HG03025 (cell line): ENCODE data around the gene CBX8.
A peak's percentile ranks its signal among the peaks of the same experiment; 100 is the strongest.

ENCODE experiments used
- ATAC-seq: cut with Tn5 transposase; IDR thresholded peaks from one replicate; pipeline ENCODE4 v1.9.1; 2021; ENCODE audit warnings: mild to moderate bottlenecking, moderate library complexity; ENCODE audit not compliant: unreplicated experiment, low FRiP score

CBX8 gene

GRCh38 chr17:79821331-79822095, 24.6 kb upstream of the CBX8 start:
- no peak for ATAC-seq

GRCh38 chr17:79820959-79821330, 24.1 kb upstream of the CBX8 start:
- ATAC-seq = no peak

GRCh38 chr17:79819534-79820276, 22.8 kb upstream of the CBX8 start:
- ATAC-seq = no peak

- ATAC-seq = no peak
Measured at GRCh38 chr17:79819085-79819484, 22.2 kb upstream of the CBX8 start.

GRCh38 chr17:79818026-79818758, 21.3 kb upstream of the CBX8 start:
- no peak for ATAC-seq

GRCh38 chr17:79815836-79816461, 19.1 kb upstream of the CBX8 start:
- no peak for ATAC-seq

GRCh38 chr17:79814974-79815835, 18.3 kb upstream of the CBX8 start:
- no peak for ATAC-seq

GRCh38 chr17:79814127-79814973, 17.5 kb upstream of the CBX8 start:
- ATAC-seq = no peak

GRCh38 chr17:79813297-79814126, 16.6 kb upstream of the CBX8 start:
- no peak for ATAC-seq

- ATAC-seq = no peak
Measured at GRCh38 chr17:79812353-79813258, 15.7 kb upstream of the CBX8 start.

GRCh38 chr17:79811868-79812352, 15.0 kb upstream of the CBX8 start:
- no peak for ATAC-seq

- no peak for ATAC-seq
Measured at GRCh38 chr17:79811011-79811867, 14.4 kb upstream of the CBX8 start.

- peak; percentile 62 for ATAC-seq
Measured at GRCh38 chr17:79810130-79811010, 13.5 kb upstream of the CBX8 start.

GRCh38 chr17:79809530-79810129, 12.8 kb upstream of the CBX8 start:
- ATAC-seq = no peak
